ENCODE results near the gene NHP2.

DNA sequence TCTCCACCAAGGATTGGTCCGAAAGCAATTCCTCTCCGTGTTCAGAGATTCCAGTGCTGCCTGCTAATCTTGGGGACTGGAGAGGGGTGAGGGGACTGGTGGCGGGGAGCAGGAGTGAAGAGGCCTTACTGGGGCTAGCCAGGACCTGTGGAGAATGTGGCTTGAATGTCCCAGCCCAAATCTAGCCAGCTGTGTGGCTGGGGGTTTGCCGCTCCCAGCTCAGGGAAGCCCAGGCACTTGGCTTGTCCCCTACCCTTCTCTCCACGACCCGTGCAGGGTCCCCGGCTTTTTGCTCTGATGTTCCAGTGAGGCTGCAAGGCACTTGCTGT is 37.9 kb downstream of the NHP2 start:
- TF ChIP-seq POLR2A (IDR thresholded peaks at IDR 0.05), result no peak
- TF ChIP-seq, protein P1, sequence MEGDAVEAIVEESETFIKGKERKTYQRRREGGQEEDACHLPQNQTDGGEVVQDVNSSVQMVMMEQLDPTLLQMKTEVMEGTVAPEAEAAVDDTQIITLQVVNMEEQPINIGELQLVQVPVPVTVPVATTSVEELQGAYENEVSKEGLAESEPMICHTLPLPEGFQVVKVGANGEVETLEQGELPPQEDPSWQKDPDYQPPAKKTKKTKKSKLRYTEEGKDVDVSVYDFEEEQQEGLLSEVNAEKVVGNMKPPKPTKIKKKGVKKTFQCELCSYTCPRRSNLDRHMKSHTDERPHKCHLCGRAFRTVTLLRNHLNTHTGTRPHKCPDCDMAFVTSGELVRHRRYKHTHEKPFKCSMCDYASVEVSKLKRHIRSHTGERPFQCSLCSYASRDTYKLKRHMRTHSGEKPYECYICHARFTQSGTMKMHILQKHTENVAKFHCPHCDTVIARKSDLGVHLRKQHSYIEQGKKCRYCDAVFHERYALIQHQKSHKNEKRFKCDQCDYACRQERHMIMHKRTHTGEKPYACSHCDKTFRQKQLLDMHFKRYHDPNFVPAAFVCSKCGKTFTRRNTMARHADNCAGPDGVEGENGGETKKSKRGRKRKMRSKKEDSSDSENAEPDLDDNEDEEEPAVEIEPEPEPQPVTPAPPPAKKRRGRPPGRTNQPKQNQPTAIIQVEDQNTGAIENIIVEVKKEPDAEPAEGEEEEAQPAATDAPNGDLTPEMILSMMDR (IDR thresholded peaks at IDR 0.05), result no peak

Data from adrenal gland (tissue), 5 donors.